Measurements from ENCODE around the gene STON2.

DNA sequence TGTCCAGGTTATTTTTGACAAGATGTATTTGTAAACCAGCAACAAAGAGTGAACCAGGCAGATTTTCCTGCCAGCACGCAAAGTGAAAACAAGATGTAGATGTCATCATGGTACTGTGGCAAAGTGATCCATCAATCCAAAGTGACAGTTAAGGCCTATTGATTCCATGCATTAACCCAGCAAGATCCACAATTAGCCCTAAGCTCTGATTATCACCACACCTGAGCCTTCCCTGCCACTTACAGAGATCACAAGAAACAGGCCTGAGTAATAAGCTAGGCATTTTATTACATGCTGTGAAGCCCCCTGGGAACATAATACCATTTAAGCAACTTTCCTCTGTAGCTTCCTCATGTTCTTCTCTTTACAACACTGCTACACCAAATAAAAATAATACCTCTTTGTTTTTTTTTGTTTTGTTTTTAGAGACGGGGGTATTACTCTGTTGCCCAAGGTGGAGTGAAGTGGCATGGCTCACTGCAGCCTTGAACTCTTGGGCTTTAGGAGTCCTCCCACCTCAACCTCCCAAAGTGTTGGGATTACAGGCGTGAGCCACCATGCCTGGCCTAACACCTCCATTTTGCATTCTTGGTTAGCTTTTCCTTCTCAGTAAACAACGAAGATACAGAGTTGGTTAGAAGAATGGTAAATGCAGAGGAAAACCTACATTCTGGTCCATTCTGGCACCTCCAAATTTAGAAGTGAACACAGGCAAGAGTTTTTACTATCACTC lies 85.5 kb downstream of the STON2 start:
- TF ChIP-seq POLR2A (IDR thresholded peaks at IDR 0.05; ENCODE audit: low read length) (no peak), GATA1 (IDR thresholded peaks at IDR 0.05; ENCODE audit: low read depth, low read length) (no peak)
